Activated B cell treated with CpG ODN at 0.5 μM for 24 hours (primary cell): ENCODE results near the gene TPRN. TPM values are rescaled to one million over a fixed set of nuclear protein-coding genes. Genes with fewer than 3 reads are reported as not detected.
A peak's percentile ranks its signal among the peaks of the same experiment; 100 is the strongest.

Experiments
- ATAC-seq: fragments of 200-7000 bp; cut with Tn5 transposase; one replicate; pipeline ENCODE4 v1.10.0; 2021; ENCODE audit warnings: low read depth, mild to moderate bottlenecking, moderate library complexity
- CTCF ChIA-PET: fragments of 350-600 bp; sonication (Branson Sonifier 250); formaldehyde crosslinking; loops from one replicate; lab custom pipeline; 2021; ENCODE audit warnings: antibody characterized with exemption; lab: Charles Lee
- POLR2A ChIA-PET: fragments of 350-600 bp; sonication (Branson Sonifier 250); formaldehyde crosslinking; loops from one replicate; lab custom pipeline; 2021; ENCODE audit warnings: antibody characterized with exemption; lab: Charles Lee
- DNase-seq: peaks from one replicate; pipeline ENCODE4 v3.0.0; 2022
- H3K27ac Mint-ChIP-seq: one replicate; pipeline ENCODE4 v1.8.0; 2020; ENCODE audit warnings: mixed read lengths
- H3K27me3 Mint-ChIP-seq: one replicate; pipeline ENCODE4 v1.8.0; 2021; ENCODE audit warnings: mixed read lengths
- H3K36me3 Mint-ChIP-seq: one replicate; pipeline ENCODE4 v1.8.0; 2021; ENCODE audit warnings: low read depth, mixed read lengths
- H3K4me1 Mint-ChIP-seq: one replicate; pipeline ENCODE4 v1.8.0; 2021; ENCODE audit warnings: mixed read lengths
- H3K4me3 Mint-ChIP-seq: one replicate; pipeline ENCODE4 v1.8.0; 2020; ENCODE audit warnings: mild to moderate bottlenecking, mixed read lengths
- H3K9me3 Mint-ChIP-seq: one replicate; pipeline ENCODE4 v1.8.0; 2020; ENCODE audit warnings: mixed read lengths
- CTCF ChIP-seq: fragments of 200-600 bp; IDR thresholded peaks from one replicate; pipeline ENCODE4 v1.8.0; 2022; ENCODE audit warnings: antibody characterized with exemption, mild to moderate bottlenecking
- intact Hi-C: fragments of 100-400 bp; cut with micrococcal nuclease; formaldehyde crosslinking; loops from one replicate; pipeline ENCODE4 v1.15.1; 2024
- total RNA-seq: library from RNA; stranded (reverse); gene quantifications from 2 replicates; pipeline ENCODE4 v1.2.3, GENCODE V29; 2022

TPRN gene
- total RNA-seq, 1 donor from 2014 or later = 11.4 TPM

GRCh38 chr9:137187386-137187785 is 13.2 kb downstream of the TPRN start:
- POLR2A ChIA-PET = interaction anchor here (1.0 to 4.4 kb wide), 10 partner anchors 11 to 58 kb away, joined by 3 to 49 read pairs (median 18); partner anchors contain the start of genes CYSRT1, NDOR1, RNF208 and TMEM203

GRCh38 chr9:137186385-137186784 is 14.2 kb downstream of the TPRN start:
- ATAC-seq (no peak), DNase-seq (no peak)
- Mint-ChIP-seq H3K4me1 (peaks cover 36% of the 10 kb centered on the region), H3K36me3 (peaks cover 71% of the 10 kb centered on the region), H3K27me3 (no peaks in the 10 kb centered on the region), H3K9me3 (no peaks in the 10 kb centered on the region), H3K4me3 (peak overlapping the region; percentile 42), H3K27ac (no peak overlapping the region)
- ChIA-PET CTCF (no interaction called here), POLR2A (no interaction called here)
- intact Hi-C loops = no loop called here
- no peak for TF ChIP-seq CTCF

More at GRCh38 chr9:137187386-137187785, 13.2 kb downstream of the TPRN start:
- no peak for ATAC-seq
- H3K27ac Mint-ChIP-seq = peak overlapping the region; percentile 90
- TF ChIP-seq CTCF = no peak
- CTCF ChIA-PET = interaction anchor here (0.6 kb wide), 1 partner anchor 57 kb away, joined by 3 read pairs; no protein-coding TSS in a partner anchor
- H3K27me3 Mint-ChIP-seq = no peaks in the 10 kb centered on the region
- intact Hi-C loops = no loop called here
- H3K9me3 Mint-ChIP-seq = no peaks in the 10 kb centered on the region
- H3K4me1 Mint-ChIP-seq = peaks cover 36% of the 10 kb centered on the region
- H3K4me3 Mint-ChIP-seq = peak overlapping the region; percentile 92
- DNase-seq = no peak
- H3K36me3 Mint-ChIP-seq = peaks cover 65% of the 10 kb centered on the region

GRCh38 chr9:137185921-137186320 is 14.6 kb downstream of the TPRN start:
- CTCF ChIA-PET = no interaction called here

GRCh38 chr9:137184881-137185660 is 15.5 kb downstream of the TPRN start:
- ChIA-PET POLR2A (no interaction called here), CTCF (no interaction called here)
- ATAC-seq (no peak), DNase-seq (no peak)
- intact Hi-C loops = no loop called here
- no peaks in the 10 kb centered on the region for H3K9me3 Mint-ChIP-seq
- H3K36me3 Mint-ChIP-seq = peaks cover 71% of the 10 kb centered on the region
- no peak for TF ChIP-seq CTCF
- H3K4me1 Mint-ChIP-seq = peaks cover 30% of the 10 kb centered on the region
- H3K4me3 Mint-ChIP-seq = no peak overlapping the region
- H3K27ac Mint-ChIP-seq = no peak overlapping the region
- no peaks in the 10 kb centered on the region for H3K27me3 Mint-ChIP-seq

More at GRCh38 chr9:137185921-137186320, 14.6 kb downstream of the TPRN start:
- no peak for TF ChIP-seq CTCF
- H3K4me1 Mint-ChIP-seq = peaks cover 35% of the 10 kb centered on the region
- no peak overlapping the region for H3K4me3 Mint-ChIP-seq
- POLR2A ChIA-PET = no interaction called here
- no peaks in the 10 kb centered on the region for H3K27me3 Mint-ChIP-seq
- no peaks in the 10 kb centered on the region for H3K9me3 Mint-ChIP-seq
- peaks cover 72% of the 10 kb centered on the region for H3K36me3 Mint-ChIP-seq
- ATAC-seq = no peak
- no peak overlapping the region for H3K27ac Mint-ChIP-seq
- DNase-seq = no peak
- intact Hi-C loops = no loop called here

- peaks cover 75% of the 10 kb centered on the region for H3K36me3 Mint-ChIP-seq
- ChIA-PET POLR2A (no interaction called here), CTCF (no interaction called here)
- H3K4me3 Mint-ChIP-seq = no peak overlapping the region
- no peak overlapping the region for H3K27ac Mint-ChIP-seq
- no peaks in the 10 kb centered on the region for H3K27me3 Mint-ChIP-seq
- TF ChIP-seq CTCF = no peak
- H3K4me1 Mint-ChIP-seq = peaks cover 22% of the 10 kb centered on the region
- no peak for DNase-seq
- H3K9me3 Mint-ChIP-seq = no peaks in the 10 kb centered on the region
- intact Hi-C loops = no loop called here
- ATAC-seq = no peak
Observed at GRCh38 chr9:137183980-137184595, 16.5 kb downstream of the TPRN start.
